Psoas muscle (tissue), 8 donors: ENCODE results near the gene USP20. TPM values are rescaled to one million over a fixed set of nuclear protein-coding genes. Genes with fewer than 3 reads are reported as not detected.

Experiments used
- ATAC-seq, 4 donors: fragments of 200-7000 bp; cut with Tn5 transposase; one replicate each; pipeline ENCODE4 v1.9.1; 2020; ENCODE audit warnings: moderate library complexity in 3 of 4, mild to moderate bottlenecking in 2 of 4
- DNase-seq, 2 donors: peaks; one replicate each; pipeline ENCODE4 v3.0.0-alpha.2; 2020
- H3K27ac ChIP-seq: fragments of 200-600 bp; one replicate; pipeline ENCODE4 v1.8.0; 2022
- H3K27me3 ChIP-seq, 3 donors: fragments of 200-600 bp in 1 of 3; one replicate each; pipeline versions ENCODE4 v1.6.1 to v1.8.0; 2013 to 2022; ENCODE audit warnings: low read length in 2 of 3, mild to moderate bottlenecking in 2 of 3, moderate library complexity in 1 of 3; ENCODE audit not compliant: insufficient read depth in 3 of 3
- H3K36me3 ChIP-seq, 2 donors: fragments of 200-600 bp in 1 of 2; one replicate each; pipeline versions ENCODE4 v1.6.1 to v1.8.0; 2013 to 2022; ENCODE audit warnings: low read depth in 1 of 2, mild to moderate bottlenecking in 1 of 2, moderate library complexity in 1 of 2; ENCODE audit not compliant: insufficient read depth in 1 of 2
- H3K4me1 ChIP-seq: fragments of 200-600 bp; one replicate; pipeline ENCODE4 v1.8.0; 2022
- H3K4me3 ChIP-seq: fragments of 200-600 bp; one replicate; pipeline ENCODE4 v1.8.0; 2022; ENCODE audit warnings: mild to moderate bottlenecking
- H3K9me3 ChIP-seq: fragments of 200-600 bp; one replicate; pipeline ENCODE4 v1.8.0; 2022
- WGBS, 3 donors: extraction: QIAGEN DNeasy Blood & Tissue Kit; methylation state at CpG; one replicate each; pipeline versions ENCODE4 v1.1.6 to v1.1.7; 2013; 5-methylcytosine and 5-hydroxymethylcytosine counted together
- intact Hi-C, 2 donors: fragments of 100-400 bp; cut with DNase I; formaldehyde crosslinking; loops; one replicate each; pipeline versions ENCODE4 v1.11.0 to v1.14.2; 2022
- polyA plus RNA-seq, 3 donors: library from polyadenylated mRNA; stranded (reverse); fragments of 200-250 nt; gene quantifications; one replicate each; pipeline ENCODE4 v1.2.3, GENCODE V29; 2013
- total RNA-seq, 4 donors: library from RNA; stranded (reverse); fragmentation: NEBNext Ultra II Directional in 2 of 4; extraction: Animal tissue kit (Norgen Biotek cat#: 25700) in 2 of 4; gene quantifications; one replicate each; pipeline versions ENCODE4 v1.2.1 to v1.2.4, GENCODE V29; 2021 to 2023
- TF ChIP-seq, protein P1 (sequence below): fragments of 200-600 bp; IDR thresholded peaks from one replicate; pipeline ENCODE4 v1.8.0; 2022; ENCODE audit warnings: antibody characterized with exemption
- donor health status: healthy with polysubstance abuse.
- donor health status: DM: no; HTN: no; CAD: no; lungs with moderate emphysema.
- donor health status: Bipolar disorder and iron deficiency.
- donor health status: healthy.
- donor health status: DM: yes; HTN: yes; CAD: no.
- donor health status: DM: no; HTN: no; CAD: no.
- donor health status: DM: no; HTN: no; CAD: no.
- donor health status: DM: yes; HTN: yes; CAD: no.

USP20 gene
- total and polyA plus RNA-seq, 7 donors, result 9.5 to 18.4 (median 15.2) TPM

DNA sequence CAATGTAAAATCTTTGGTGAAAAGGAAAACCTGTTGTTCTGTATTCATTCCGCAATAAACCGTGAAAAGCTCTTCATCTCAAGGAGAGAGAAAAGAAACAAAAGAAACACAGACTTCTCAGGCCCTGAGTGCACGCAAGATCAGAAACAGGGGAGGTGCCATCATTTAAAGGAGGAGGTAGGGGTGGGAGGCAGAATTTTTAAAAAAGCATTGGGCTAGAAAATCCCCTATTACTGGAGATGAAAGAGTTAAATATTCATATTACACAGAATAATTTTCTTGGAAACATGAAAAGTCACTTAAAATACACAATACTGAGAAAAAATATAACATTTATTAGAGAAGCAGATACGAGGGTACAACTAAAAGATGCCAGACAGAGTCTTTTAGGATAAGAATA lies 56.3 kb downstream of the USP20 start:
- TF ChIP-seq, protein P1, sequence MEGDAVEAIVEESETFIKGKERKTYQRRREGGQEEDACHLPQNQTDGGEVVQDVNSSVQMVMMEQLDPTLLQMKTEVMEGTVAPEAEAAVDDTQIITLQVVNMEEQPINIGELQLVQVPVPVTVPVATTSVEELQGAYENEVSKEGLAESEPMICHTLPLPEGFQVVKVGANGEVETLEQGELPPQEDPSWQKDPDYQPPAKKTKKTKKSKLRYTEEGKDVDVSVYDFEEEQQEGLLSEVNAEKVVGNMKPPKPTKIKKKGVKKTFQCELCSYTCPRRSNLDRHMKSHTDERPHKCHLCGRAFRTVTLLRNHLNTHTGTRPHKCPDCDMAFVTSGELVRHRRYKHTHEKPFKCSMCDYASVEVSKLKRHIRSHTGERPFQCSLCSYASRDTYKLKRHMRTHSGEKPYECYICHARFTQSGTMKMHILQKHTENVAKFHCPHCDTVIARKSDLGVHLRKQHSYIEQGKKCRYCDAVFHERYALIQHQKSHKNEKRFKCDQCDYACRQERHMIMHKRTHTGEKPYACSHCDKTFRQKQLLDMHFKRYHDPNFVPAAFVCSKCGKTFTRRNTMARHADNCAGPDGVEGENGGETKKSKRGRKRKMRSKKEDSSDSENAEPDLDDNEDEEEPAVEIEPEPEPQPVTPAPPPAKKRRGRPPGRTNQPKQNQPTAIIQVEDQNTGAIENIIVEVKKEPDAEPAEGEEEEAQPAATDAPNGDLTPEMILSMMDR, result no peak
- Histone ChIP-seq H3K9me3 (no peaks in the 10 kb centered on the region), H3K27me3 (no peaks in the 10 kb centered on the region), H3K36me3 (peaks cover 3 to 51% of the 10 kb centered on the region in 2 donors), H3K4me1 (no peaks in the 10 kb centered on the region), H3K27ac (no peak overlapping the region), H3K4me3 (no peak overlapping the region)
- intact Hi-C loops, result no loop called here
- WGBS, 3 donors, result 87 to 96% (median 90%) methylated on average over 4 of the region's 4 CpGs
- ATAC-seq, result no peak
- DNase-seq, result no peak

DNA sequence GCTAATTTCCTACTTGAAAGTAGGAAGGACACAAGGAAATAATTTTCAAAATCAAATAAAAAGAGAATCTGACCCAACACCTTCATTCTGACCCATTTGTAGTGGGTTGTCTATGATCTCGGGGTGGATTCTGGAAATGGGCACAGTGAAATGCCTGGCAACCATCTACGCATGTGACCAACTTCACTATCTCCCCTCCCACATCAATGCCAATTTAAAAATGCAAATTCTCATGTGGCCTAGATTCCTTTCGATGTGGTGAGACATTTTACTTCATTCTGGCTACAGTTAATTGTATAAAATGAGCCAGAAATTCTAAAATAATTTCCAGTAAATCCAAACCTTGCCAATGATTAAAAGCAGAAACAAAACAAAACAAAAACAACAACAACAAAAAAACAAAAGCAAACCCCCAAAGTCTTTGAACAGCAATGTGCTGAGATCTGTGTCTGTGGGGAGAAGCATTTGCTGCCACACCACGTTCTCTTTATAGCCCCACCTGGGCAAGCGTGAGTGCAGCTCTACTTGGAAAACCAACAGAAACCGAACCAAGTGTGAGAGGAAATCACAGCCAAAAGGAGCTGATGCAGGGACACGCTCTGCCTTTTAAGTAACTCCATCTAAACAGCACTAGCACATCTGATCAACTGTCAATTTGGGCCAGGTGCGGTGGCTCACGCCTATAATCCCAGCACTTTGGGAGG lies 59.0 kb downstream of the USP20 start:
- DNase-seq (no peak), ATAC-seq (no peak)
- no peaks in the 10 kb centered on the region for H3K27me3 ChIP-seq
- no peaks in the 10 kb centered on the region for H3K4me1 ChIP-seq
- TF ChIP-seq, protein P1, result no peak
- 80 to 84% (median 83%) methylated on average over 9 of the region's 9 CpGs for WGBS, 3 donors
- H3K4me3 ChIP-seq, result no peak overlapping the region
- peaks cover 3 to 54% of the 10 kb centered on the region in 2 donors for H3K36me3 ChIP-seq
- intact Hi-C loops, result no loop called here
- no peak overlapping the region for H3K27ac ChIP-seq
- H3K9me3 ChIP-seq, result no peaks in the 10 kb centered on the region

GRCh38 chr9:129895376-129896268 lies 60.4 kb downstream of the USP20 start:
- intact Hi-C loops, result no loop called here
- no peaks in the 10 kb centered on the region for H3K9me3 ChIP-seq
- DNase-seq (no peak), ATAC-seq (no peak)
- 95% methylated on average over 17 of the region's 17 CpGs for WGBS, 3 donors
- H3K4me1 ChIP-seq, result no peaks in the 10 kb centered on the region
- TF ChIP-seq, protein P1, result no peak
- H3K36me3 ChIP-seq, result peaks cover 5 to 54% of the 10 kb centered on the region in 2 donors
- no peak overlapping the region for H3K27ac ChIP-seq
- H3K4me3 ChIP-seq, result no peak overlapping the region
- H3K27me3 ChIP-seq, result no peaks in the 10 kb centered on the region

GRCh38 chr9:129897263-129897662 lies 62.0 kb downstream of the USP20 start:
- H3K4me3 ChIP-seq, result no peak overlapping the region
- TF ChIP-seq, protein P1, result no peak
- H3K36me3 ChIP-seq, result peaks cover 5 to 58% of the 10 kb centered on the region in 2 donors
- no peak for ATAC-seq
- WGBS, 3 donors, result 87 to 97% (median 95%) methylated on average over 6 of the region's 6 CpGs
- no peaks in the 10 kb centered on the region for H3K27me3 ChIP-seq
- no peaks in the 10 kb centered on the region for H3K9me3 ChIP-seq
- H3K4me1 ChIP-seq, result no peaks in the 10 kb centered on the region
- intact Hi-C loops, result no loop called here
- DNase-seq, result no peak
- H3K27ac ChIP-seq, result no peak overlapping the region
